ENCODE data around the gene GPATCH8. TPM values are rescaled to one million over a fixed set of nuclear protein-coding genes. Genes with fewer than 3 reads are reported as not detected.

Gene GPATCH8
- total RNA-seq (ENCODE audit: low replicate concordance): 41.4 and 44.1 TPM in 2 replicates

GRCh38 chr17:44503147-44504029 lies at the start of gene GPATCH8:
GPATCH8 (minus strand) TSS chr17:44503406; CDS start chr17:44503370, 36 bp downstream.
- H3K79me2 ChIP-seq (ENCODE audit: low read depth): peaks cover 48% of the 10 kb centered on the region
- DNase-seq (ENCODE audit: low spot score): peak; percentile 98
- no peak for TF ChIP-seq EZH2 (IDR thresholded peaks at IDR 0.05)
- TF ChIP-seq EZH2phosphoT487 (IDR thresholded peaks at IDR 0.05): no peak
- TF ChIP-seq, protein P1, sequence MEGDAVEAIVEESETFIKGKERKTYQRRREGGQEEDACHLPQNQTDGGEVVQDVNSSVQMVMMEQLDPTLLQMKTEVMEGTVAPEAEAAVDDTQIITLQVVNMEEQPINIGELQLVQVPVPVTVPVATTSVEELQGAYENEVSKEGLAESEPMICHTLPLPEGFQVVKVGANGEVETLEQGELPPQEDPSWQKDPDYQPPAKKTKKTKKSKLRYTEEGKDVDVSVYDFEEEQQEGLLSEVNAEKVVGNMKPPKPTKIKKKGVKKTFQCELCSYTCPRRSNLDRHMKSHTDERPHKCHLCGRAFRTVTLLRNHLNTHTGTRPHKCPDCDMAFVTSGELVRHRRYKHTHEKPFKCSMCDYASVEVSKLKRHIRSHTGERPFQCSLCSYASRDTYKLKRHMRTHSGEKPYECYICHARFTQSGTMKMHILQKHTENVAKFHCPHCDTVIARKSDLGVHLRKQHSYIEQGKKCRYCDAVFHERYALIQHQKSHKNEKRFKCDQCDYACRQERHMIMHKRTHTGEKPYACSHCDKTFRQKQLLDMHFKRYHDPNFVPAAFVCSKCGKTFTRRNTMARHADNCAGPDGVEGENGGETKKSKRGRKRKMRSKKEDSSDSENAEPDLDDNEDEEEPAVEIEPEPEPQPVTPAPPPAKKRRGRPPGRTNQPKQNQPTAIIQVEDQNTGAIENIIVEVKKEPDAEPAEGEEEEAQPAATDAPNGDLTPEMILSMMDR (IDR thresholded peaks at IDR 0.05): no peak

DNA sequence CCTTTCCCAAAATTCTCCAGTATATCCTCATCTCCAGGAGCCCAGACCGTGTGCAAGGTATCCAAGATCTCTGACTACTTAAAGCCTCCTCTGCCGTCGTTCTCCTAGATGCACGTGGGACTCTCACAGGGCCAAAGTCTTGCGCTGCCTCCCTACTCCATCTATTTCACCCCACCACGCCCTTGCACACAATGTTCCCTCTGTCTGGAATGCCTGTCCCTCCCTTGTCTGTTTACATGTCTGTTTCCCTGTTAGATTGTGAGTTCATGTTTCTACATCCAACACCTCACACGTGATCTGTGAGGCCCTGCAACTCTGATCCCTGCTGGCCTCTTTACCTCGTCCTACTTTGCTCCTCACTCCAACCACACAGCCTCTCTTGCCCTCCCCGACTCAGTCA lies 49.2 kb upstream of the GPATCH8 start:
- no peaks in the 10 kb centered on the region for H3K36me3 Mint-ChIP-seq
- H4K20me1 ChIP-seq (ENCODE audit: low read depth): no peaks in the 10 kb centered on the region
- no peaks in the 10 kb centered on the region for H3K36me3 ChIP-seq
- TF ChIP-seq EZH2phosphoT487 (IDR thresholded peaks at IDR 0.05) (no peak), EZH2 (IDR thresholded peaks at IDR 0.05) (no peak)
- TF ChIP-seq, protein P1 (IDR thresholded peaks at IDR 0.05): no peak
- no peak overlapping the region for H3K4me3 ChIP-seq
- H3K27me3 Mint-ChIP-seq (ENCODE audit: insufficient read depth, low read depth): peaks cover 6% of the 10 kb centered on the region
- DNase-seq (ENCODE audit: low spot score): no peak
- peaks cover 58% of the 10 kb centered on the region for H3K4me1 Mint-ChIP-seq
- no peaks in the 10 kb centered on the region for H3K27me3 ChIP-seq
- H3K4me2 ChIP-seq: no peak overlapping the region
- no peak overlapping the region for H2AFZ ChIP-seq (replicated peaks)
- H3K4me3 Mint-ChIP-seq: peak overlapping the region; percentile 6
- peaks cover 70% of the 10 kb centered on the region for H3F3A ChIP-seq (ENCODE audit: low read depth)
- H3K9me3 Mint-ChIP-seq: no peaks in the 10 kb centered on the region
- peaks cover 5% of the 10 kb centered on the region for H3K79me2 ChIP-seq (ENCODE audit: low read depth)
- H3K27ac ChIP-seq: no peak overlapping the region
- peaks cover 60% of the 10 kb centered on the region for H3K4me1 ChIP-seq
- peak overlapping the region; percentile 8 for H3K27ac Mint-ChIP-seq
- no peaks in the 10 kb centered on the region for H3K9me3 ChIP-seq (ENCODE audit: low read depth)
- no peak overlapping the region for H3K9ac ChIP-seq

More at GRCh38 chr17:44503147-44504029, at the start of gene GPATCH8:
- Histone ChIP-seq H3K9ac (peak within 1 kb of the TSS; percentile 89), H3K4me1 (peaks cover 23% of the 10 kb centered on the region), H3K9me3 (ENCODE audit: low read depth) (no peaks in the 10 kb centered on the region), H3F3A (ENCODE audit: low read depth) (peaks cover 17% of the 10 kb centered on the region), H3K4me3 (peak within 1 kb of the TSS; percentile 70), H3K27ac (peak within 1 kb of the TSS; percentile 96), H3K4me2 (peak within 1 kb of the TSS; percentile 93), H3K36me3 (no peaks in the 10 kb centered on the region), H4K20me1 (ENCODE audit: low read depth) (peaks cover 41% of the 10 kb centered on the region), H2AFZ (replicated peaks) (peak within 1 kb of the TSS; percentile 67), H3K27me3 (peaks cover 8% of the 10 kb centered on the region)
- Mint-ChIP-seq H3K36me3 (peaks cover 4% of the 10 kb centered on the region), H3K9me3 (no peaks in the 10 kb centered on the region), H3K27me3 (ENCODE audit: insufficient read depth, low read depth) (peaks cover 3% of the 10 kb centered on the region), H3K4me3 (peak within 1 kb of the TSS; percentile 96), H3K27ac (peak within 1 kb of the TSS; percentile 99), H3K4me1 (peaks cover 21% of the 10 kb centered on the region)

- Histone ChIP-seq H3F3A (ENCODE audit: low read depth) (peaks cover 67% of the 10 kb centered on the region), H3K4me1 (peaks cover 68% of the 10 kb centered on the region), H3K79me2 (ENCODE audit: low read depth) (peaks cover 5% of the 10 kb centered on the region), H3K4me3 (no peak overlapping the region), H3K36me3 (no peaks in the 10 kb centered on the region), H3K9ac (no peak overlapping the region), H3K9me3 (ENCODE audit: low read depth) (no peaks in the 10 kb centered on the region), H4K20me1 (ENCODE audit: low read depth) (no peaks in the 10 kb centered on the region), H3K27me3 (no peaks in the 10 kb centered on the region), H2AFZ (replicated peaks) (no peak overlapping the region), H3K27ac (peak overlapping the region; percentile 76), H3K4me2 (peak overlapping the region; percentile 47)
- Mint-ChIP-seq H3K4me1 (peaks cover 63% of the 10 kb centered on the region), H3K36me3 (no peaks in the 10 kb centered on the region), H3K27me3 (ENCODE audit: insufficient read depth, low read depth) (peaks cover 9% of the 10 kb centered on the region), H3K27ac (peak overlapping the region; percentile 64), H3K9me3 (no peaks in the 10 kb centered on the region), H3K4me3 (no peak overlapping the region)
- peak; percentile 70 for DNase-seq (ENCODE audit: low spot score)
- TF ChIP-seq EZH2 (IDR thresholded peaks at IDR 0.05) (no peak), EZH2phosphoT487 (IDR thresholded peaks at IDR 0.05) (no peak)
- TF ChIP-seq, protein P1 (IDR thresholded peaks at IDR 0.05): no peak
These were observed 46.5 kb upstream of the GPATCH8 start for GRCh38 chr17:44549686-44550085.

Measured in neural progenitor cell (in vitro differentiated cells).